Mesothelial cell of epicardium (in vitro differentiated cells): ENCODE results near the gene MAS1L. TPM values are rescaled to one million over a fixed set of nuclear protein-coding genes. Genes with fewer than 3 reads are reported as not detected.

Source experiments
- DNase-seq, 2 experiments: peaks; one replicate each; pipeline ENCODE4 v3.0.0; 2021; ENCODE audit warnings: low spot score in 2 of 2; ENCODE audit not compliant: unreplicated experiment in 2 of 2
- H3K27ac Mint-ChIP-seq: 2 replicates; pipeline ENCODE4 v1.8.0; 2021; ENCODE audit warnings: mixed read lengths
- H3K27me3 Mint-ChIP-seq: 2 replicates; pipeline ENCODE4 v1.8.0; 2021; ENCODE audit warnings: low read depth, mixed read lengths
- H3K36me3 Mint-ChIP-seq: 2 replicates; pipeline ENCODE4 v1.8.0; 2021; ENCODE audit warnings: mixed read lengths
- H3K4me1 Mint-ChIP-seq: 2 replicates; pipeline ENCODE4 v1.8.0; 2021; ENCODE audit warnings: mixed read lengths
- H3K4me3 Mint-ChIP-seq: 2 replicates; pipeline ENCODE4 v1.8.0; 2021; ENCODE audit warnings: mild to moderate bottlenecking, moderate library complexity, mixed read lengths
- H3K9me3 Mint-ChIP-seq: 2 replicates; pipeline ENCODE4 v1.8.0; 2021; ENCODE audit warnings: mixed read lengths
- total RNA-seq: library from RNA; stranded (reverse); gene quantifications from 3 replicates; pipeline ENCODE4 v1.2.1, GENCODE V29; 2021
- TF ChIP-seq, protein P1 (sequence below): fragments of 200-600 bp; sonication (generic); IDR thresholded peaks from one replicate; pipeline ENCODE4 v1.5.0; 2021; ENCODE audit warnings: antibody characterized with exemption; ENCODE audit not compliant: unreplicated experiment

MAS1L gene
- total RNA-seq, 1 donor from 2014 or later, result not detected

DNA sequence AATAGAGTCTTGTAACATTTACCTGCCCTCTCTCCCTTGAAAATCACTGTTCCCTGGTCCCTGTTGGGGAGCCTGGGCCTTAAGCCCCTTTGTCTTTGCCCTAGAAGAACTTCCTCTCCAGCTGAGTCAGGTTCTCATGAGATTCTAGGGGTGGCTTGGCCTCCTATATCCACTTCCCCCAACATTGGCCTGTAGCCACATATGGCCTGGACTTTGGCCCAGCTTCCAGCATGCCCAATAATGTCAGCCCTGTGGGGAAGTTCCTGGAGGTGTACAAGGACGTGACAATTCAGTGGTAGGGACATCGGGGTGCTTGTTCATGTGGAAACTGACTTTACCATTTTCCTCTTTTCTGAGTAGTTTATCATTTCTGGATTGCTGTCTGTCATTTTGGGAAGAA, 17.2 kb upstream of the MAS1L start:
- Mint-ChIP-seq H3K9me3 (no peaks in the 10 kb centered on the region), H3K27me3 (peaks cover 49% of the 10 kb centered on the region), H3K27ac (no peak overlapping the region), H3K4me1 (no peaks in the 10 kb centered on the region), H3K4me3 (no peak overlapping the region), H3K36me3 (no peaks in the 10 kb centered on the region)
- no peak for DNase-seq
- TF ChIP-seq, protein P1, sequence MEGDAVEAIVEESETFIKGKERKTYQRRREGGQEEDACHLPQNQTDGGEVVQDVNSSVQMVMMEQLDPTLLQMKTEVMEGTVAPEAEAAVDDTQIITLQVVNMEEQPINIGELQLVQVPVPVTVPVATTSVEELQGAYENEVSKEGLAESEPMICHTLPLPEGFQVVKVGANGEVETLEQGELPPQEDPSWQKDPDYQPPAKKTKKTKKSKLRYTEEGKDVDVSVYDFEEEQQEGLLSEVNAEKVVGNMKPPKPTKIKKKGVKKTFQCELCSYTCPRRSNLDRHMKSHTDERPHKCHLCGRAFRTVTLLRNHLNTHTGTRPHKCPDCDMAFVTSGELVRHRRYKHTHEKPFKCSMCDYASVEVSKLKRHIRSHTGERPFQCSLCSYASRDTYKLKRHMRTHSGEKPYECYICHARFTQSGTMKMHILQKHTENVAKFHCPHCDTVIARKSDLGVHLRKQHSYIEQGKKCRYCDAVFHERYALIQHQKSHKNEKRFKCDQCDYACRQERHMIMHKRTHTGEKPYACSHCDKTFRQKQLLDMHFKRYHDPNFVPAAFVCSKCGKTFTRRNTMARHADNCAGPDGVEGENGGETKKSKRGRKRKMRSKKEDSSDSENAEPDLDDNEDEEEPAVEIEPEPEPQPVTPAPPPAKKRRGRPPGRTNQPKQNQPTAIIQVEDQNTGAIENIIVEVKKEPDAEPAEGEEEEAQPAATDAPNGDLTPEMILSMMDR, result no peak

- H3K27me3 Mint-ChIP-seq, result peaks cover 43% of the 10 kb centered on the region
- DNase-seq, result no peak
- H3K36me3 Mint-ChIP-seq, result no peaks in the 10 kb centered on the region
- H3K27ac Mint-ChIP-seq, result no peak overlapping the region
- H3K4me3 Mint-ChIP-seq, result no peak overlapping the region
- TF ChIP-seq, protein P1, result no peak
- H3K4me1 Mint-ChIP-seq, result no peaks in the 10 kb centered on the region
- H3K9me3 Mint-ChIP-seq, result no peaks in the 10 kb centered on the region
Measured at GRCh38 chr6:29502597-29502996, 14.8 kb upstream of the MAS1L start.

GRCh38 chr6:29502181-29502580, 14.4 kb upstream of the MAS1L start:
- DNase-seq, result no peak
- Mint-ChIP-seq H3K4me1 (no peaks in the 10 kb centered on the region), H3K4me3 (no peak overlapping the region), H3K36me3 (no peaks in the 10 kb centered on the region), H3K27ac (no peak overlapping the region), H3K27me3 (peaks cover 44% of the 10 kb centered on the region), H3K9me3 (no peaks in the 10 kb centered on the region)
- TF ChIP-seq, protein P1, result no peak

DNA sequence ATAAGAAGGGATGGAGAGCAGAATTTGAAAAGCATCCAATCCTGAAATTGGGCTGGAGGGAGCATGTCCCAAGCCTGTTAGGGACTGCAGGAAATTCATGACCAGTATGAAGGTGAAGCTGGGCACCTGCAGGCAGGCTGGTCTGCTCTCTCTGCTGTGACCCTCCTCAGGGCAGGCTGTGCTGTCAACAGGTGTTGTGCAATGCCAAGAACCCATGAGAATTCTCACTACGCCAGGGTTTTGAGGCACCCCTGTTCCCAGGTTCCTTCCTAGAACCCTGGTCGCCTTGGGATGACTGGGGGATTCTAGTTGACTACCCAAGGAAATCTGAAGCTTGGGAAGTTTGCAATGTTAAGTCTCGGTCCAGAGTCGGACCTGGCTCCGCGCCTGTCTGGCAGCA, 13.3 kb upstream of the MAS1L start:
- Mint-ChIP-seq H3K27me3 (peaks cover 45% of the 10 kb centered on the region), H3K4me1 (no peaks in the 10 kb centered on the region), H3K9me3 (no peaks in the 10 kb centered on the region), H3K4me3 (no peak overlapping the region), H3K36me3 (no peaks in the 10 kb centered on the region), H3K27ac (no peak overlapping the region)
- TF ChIP-seq, protein P1, result no peak
- no peak for DNase-seq

- H3K27me3 Mint-ChIP-seq, result peaks cover 46% of the 10 kb centered on the region
- H3K27ac Mint-ChIP-seq, result no peak overlapping the region
- no peaks in the 10 kb centered on the region for H3K36me3 Mint-ChIP-seq
- DNase-seq, result no peak
- no peak overlapping the region for H3K4me3 Mint-ChIP-seq
- H3K9me3 Mint-ChIP-seq, result no peaks in the 10 kb centered on the region
- TF ChIP-seq, protein P1, result no peak
- H3K4me1 Mint-ChIP-seq, result no peaks in the 10 kb centered on the region
Measured at GRCh38 chr6:29500594-29500993, 12.8 kb upstream of the MAS1L start.

DNA sequence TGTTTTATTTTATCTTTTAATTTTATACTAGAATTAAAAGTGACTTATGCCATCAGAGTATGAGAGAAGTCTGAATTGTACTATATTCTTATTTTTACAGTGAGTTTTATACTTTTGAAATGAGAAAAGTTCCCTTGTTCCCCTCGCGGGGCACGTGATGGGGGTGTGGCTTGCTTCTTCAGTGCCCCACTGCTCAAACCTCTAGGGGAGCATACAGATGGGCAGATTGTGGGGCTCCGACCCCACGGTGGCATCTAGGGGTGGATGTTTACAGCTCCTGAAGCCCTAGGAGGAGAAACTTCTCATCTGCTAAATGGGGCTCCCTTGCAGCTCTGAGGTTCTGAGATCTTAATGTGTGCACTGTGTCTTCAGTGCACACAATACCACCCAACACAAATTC, 11.9 kb upstream of the MAS1L start:
- Mint-ChIP-seq H3K36me3 (no peaks in the 10 kb centered on the region), H3K27me3 (peaks cover 47% of the 10 kb centered on the region), H3K4me1 (no peaks in the 10 kb centered on the region), H3K4me3 (no peak overlapping the region), H3K9me3 (no peaks in the 10 kb centered on the region), H3K27ac (no peak overlapping the region)
- DNase-seq, result no peak
- TF ChIP-seq, protein P1, result no peak
